ENCODE measurements around the gene EFCAB14. TPM values are rescaled to one million over a fixed set of nuclear protein-coding genes. Genes with fewer than 3 reads are reported as not detected.
A peak's percentile ranks its signal among the peaks of the same experiment; 100 is the strongest.
"Not testable (repeated sequence)": the region's sequence is repeated elsewhere in the genome, so short reads cannot be mapped to it uniquely, and the experiment has no call there.

EFCAB14 gene
- total RNA-seq, 3 donors from 2014 or later = 46.8 to 48.6 (median 48.4) TPM

DNA sequence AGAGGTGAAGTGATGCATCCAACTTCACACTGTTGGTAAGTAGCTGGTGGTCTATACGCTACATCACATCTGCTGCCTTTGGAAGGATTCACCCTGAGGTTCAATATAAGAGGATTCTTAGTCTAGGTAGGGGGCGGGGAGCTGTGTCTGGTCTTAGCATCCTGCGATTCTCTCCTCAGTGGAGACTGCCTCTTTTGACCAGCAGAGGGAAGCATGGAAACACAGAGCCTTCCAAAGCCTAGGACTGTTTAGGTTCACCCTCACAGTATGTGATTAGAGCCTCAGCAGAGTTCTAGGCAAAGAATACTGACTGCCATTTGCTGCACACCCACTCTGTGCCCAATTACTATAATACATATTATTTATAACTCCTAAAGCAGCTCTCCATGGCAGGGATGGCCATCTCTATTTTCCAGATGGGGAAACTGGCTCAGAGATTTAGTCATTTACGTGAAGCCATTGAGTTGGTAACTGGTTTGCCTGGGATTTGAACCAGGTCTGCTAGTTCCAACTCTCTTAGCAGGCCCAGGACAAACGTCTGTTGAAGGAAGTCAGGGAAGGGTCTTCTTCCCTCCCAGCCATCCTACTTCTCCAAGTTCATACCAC is 28.9 kb upstream of the EFCAB14 start:
- H3K4me1 Mint-ChIP-seq (ENCODE audit: low read depth) = no peaks in the 10 kb centered on the region
- H3K4me3 Mint-ChIP-seq = no peak overlapping the region
- DNase-seq (no peak), ATAC-seq (no peak)
- H3K9me3 Mint-ChIP-seq = no peaks in the 10 kb centered on the region
- peaks cover 34% of the 10 kb centered on the region for H3K27me3 Mint-ChIP-seq (ENCODE audit: low read depth)
- no peaks in the 10 kb centered on the region for H3K36me3 Mint-ChIP-seq (ENCODE audit: insufficient read depth)

DNA sequence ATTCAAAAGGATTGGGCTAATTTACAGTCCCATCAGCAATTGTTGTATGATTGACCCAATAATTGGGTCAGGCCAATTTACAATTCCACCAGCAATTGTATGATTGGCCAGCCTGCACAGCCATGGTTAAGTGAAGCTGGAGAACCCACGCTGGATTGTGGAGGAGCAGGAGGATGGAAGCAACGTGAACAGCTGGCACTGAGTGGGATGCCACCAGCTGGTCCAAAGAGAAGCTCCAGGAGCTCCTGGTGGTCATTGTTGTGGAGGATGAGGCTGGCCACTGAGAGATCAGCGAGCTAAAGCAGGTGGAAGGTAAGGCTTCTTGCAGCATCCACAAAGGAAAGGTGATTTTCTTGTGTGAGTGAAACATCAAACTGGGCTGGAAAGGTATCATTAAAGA is 23.2 kb upstream of the EFCAB14 start:
- Mint-ChIP-seq H3K9me3 (no peaks in the 10 kb centered on the region), H3K4me1 (ENCODE audit: low read depth) (no peaks in the 10 kb centered on the region), H3K36me3 (ENCODE audit: insufficient read depth) (no peaks in the 10 kb centered on the region), H3K27me3 (ENCODE audit: low read depth) (peaks cover 32% of the 10 kb centered on the region), H3K4me3 (no peak overlapping the region)
- ATAC-seq = no peak
- no peak for DNase-seq

GRCh38 chr1:46735708-46736324 is 16.9 kb upstream of the EFCAB14 start:
- ATAC-seq = no peak
- Mint-ChIP-seq H3K27me3 (ENCODE audit: low read depth) (peaks cover 17% of the 10 kb centered on the region), H3K9me3 (peaks cover 8% of the 10 kb centered on the region), H3K4me1 (ENCODE audit: low read depth) (no peaks in the 10 kb centered on the region), H3K36me3 (ENCODE audit: insufficient read depth) (no peaks in the 10 kb centered on the region), H3K4me3 (no peak overlapping the region)
- DNase-seq = no peak

- not testable (repeated sequence) for ATAC-seq; H3K4me1 Mint-ChIP-seq (ENCODE audit: low read depth); DNase-seq; H3K9me3 Mint-ChIP-seq; H3K36me3 Mint-ChIP-seq (ENCODE audit: insufficient read depth); H3K4me3 Mint-ChIP-seq
- peaks cover 58% of the 10 kb centered on the region for H3K27me3 Mint-ChIP-seq (ENCODE audit: low read depth)
Measured at GRCh38 chr1:46728327-46728873, 9.5 kb upstream of the EFCAB14 start.

DNA sequence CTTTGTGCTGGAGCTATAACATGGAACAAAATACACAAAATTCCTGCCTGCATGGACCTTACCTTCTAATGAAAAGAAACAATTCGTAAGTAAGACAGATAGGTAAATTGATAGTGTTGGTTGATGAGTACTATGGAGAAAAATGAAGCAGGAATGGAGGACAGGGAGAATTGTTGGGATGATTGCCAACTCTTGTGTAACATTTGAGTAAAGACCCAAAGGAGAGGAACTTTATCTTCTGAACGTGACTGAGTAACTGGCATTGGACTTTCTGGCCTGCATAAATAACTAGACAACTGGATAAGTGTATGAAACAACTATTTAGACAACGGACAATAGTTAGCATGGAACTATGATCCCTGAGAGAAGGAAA is 6.8 kb upstream of the EFCAB14 start:
- Mint-ChIP-seq H3K4me3 (no peak overlapping the region), H3K9me3 (peaks cover 5% of the 10 kb centered on the region), H3K27me3 (ENCODE audit: low read depth) (peaks cover 46% of the 10 kb centered on the region), H3K36me3 (ENCODE audit: insufficient read depth) (no peaks in the 10 kb centered on the region), H3K4me1 (ENCODE audit: low read depth) (peaks cover 2% of the 10 kb centered on the region)
- ATAC-seq (no peak), DNase-seq (no peak)

DNA sequence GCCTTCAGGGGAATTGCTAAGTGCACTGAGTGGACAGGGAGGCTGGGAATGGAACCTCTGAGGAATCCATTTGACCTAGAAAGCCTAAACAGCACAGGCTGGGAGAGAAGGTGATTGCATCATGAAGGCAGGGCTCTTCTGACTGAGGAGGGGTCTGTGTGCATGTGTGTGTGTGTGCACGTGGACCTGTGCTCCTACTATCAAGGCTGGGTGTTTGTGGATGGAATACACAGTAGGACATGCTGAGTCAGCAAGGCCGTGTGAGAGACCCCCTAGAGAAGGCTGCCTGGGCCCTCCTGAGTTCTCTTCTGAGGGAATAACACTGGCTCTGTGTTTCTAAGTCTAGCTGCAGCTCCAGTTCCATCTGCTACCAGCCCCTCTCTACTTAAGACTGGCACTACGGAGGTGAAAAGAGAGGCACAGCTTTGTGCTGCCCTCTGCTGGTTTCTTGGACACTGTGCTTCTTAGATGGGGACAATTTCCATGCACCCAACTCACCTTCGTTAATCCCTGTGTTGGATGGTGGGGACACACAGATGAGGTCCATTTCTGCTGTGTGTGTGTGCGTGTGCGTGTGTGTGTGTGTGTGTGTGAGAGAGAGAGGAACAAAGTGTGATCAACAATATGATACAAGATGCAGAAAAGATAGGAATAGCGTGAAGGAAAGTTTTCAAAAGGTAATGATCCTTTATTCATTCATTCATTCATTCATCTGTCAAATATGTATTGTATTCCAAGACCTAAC is 6.2 kb upstream of the EFCAB14 start:
- peaks cover 5% of the 10 kb centered on the region for H3K4me1 Mint-ChIP-seq (ENCODE audit: low read depth)
- H3K9me3 Mint-ChIP-seq = peaks cover 3% of the 10 kb centered on the region
- ATAC-seq (peak; percentile 94 to 99), DNase-seq (peak; percentile 56)
- no peak overlapping the region for H3K4me3 Mint-ChIP-seq
- H3K36me3 Mint-ChIP-seq (ENCODE audit: insufficient read depth) = no peaks in the 10 kb centered on the region
- H3K27me3 Mint-ChIP-seq (ENCODE audit: low read depth) = peaks cover 42% of the 10 kb centered on the region

DNA sequence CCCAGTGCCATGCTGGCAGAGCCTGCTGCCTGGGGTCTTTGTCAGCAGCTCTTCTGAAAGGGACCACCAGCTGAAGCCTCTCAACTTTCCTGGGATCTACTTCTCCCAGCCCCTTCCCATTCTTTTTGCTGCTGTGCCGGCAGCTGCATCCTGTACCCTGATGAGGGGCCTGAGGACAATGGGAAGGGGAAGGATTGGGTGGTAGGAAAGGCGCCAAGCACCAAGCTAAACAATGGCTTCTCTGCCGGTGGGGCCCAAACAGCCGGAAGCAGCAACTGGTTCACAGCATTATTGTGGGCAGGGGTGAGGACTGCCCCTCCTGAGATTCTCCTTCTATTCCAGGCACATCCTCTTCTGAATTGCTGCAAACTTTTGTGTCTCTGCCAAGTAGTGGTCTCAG is 5.0 kb upstream of the EFCAB14 start:
- Mint-ChIP-seq H3K4me3 (no peak overlapping the region), H3K4me1 (ENCODE audit: low read depth) (peaks cover 13% of the 10 kb centered on the region), H3K9me3 (peaks cover 3% of the 10 kb centered on the region), H3K27me3 (ENCODE audit: low read depth) (peaks cover 30% of the 10 kb centered on the region), H3K36me3 (ENCODE audit: insufficient read depth) (no peaks in the 10 kb centered on the region)
- ATAC-seq = no peak
- DNase-seq = no peak

DNA sequence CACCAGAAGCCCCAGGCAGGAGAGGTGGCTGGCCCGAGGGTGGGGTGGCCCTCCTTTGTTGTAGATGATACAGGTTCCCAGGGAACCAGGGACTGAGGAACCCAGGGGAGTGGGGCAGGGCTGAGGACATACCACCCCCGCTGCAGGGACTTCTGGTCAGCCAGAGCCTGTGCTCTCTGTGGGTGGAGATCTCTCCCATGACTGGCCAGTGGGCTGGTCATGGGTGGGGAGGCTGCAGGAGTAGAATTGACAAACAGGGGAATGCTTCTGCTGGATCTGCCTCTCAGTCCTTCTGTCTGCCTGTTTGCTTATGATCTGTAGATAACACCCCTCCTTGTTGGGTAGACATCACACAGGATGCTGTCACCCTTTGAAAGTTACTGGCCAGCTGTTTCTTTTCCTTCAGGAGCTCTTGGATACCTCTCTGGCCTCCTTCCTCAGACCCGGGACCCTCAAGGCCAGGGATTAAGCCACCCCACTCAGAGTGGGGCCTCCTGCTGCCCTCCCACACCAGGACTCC is 2.8 kb upstream of the EFCAB14 start:
- ATAC-seq (no peak), DNase-seq (no peak)
- Mint-ChIP-seq H3K27me3 (ENCODE audit: low read depth) (peaks cover 15% of the 10 kb centered on the region), H3K36me3 (ENCODE audit: insufficient read depth) (peaks cover 6% of the 10 kb centered on the region), H3K4me3 (no peak overlapping the region), H3K9me3 (peaks cover 3% of the 10 kb centered on the region), H3K4me1 (ENCODE audit: low read depth) (peaks cover 29% of the 10 kb centered on the region)

- ATAC-seq = no peak
- Mint-ChIP-seq H3K36me3 (ENCODE audit: insufficient read depth) (peaks cover 9% of the 10 kb centered on the region), H3K4me3 (no peak overlapping the region), H3K4me1 (ENCODE audit: low read depth) (peaks cover 34% of the 10 kb centered on the region), H3K27me3 (ENCODE audit: low read depth) (peaks cover 11% of the 10 kb centered on the region), H3K9me3 (no peaks in the 10 kb centered on the region)
- no peak for DNase-seq
Measured at GRCh38 chr1:46721204-46721603, 2.3 kb upstream of the EFCAB14 start.

DNA sequence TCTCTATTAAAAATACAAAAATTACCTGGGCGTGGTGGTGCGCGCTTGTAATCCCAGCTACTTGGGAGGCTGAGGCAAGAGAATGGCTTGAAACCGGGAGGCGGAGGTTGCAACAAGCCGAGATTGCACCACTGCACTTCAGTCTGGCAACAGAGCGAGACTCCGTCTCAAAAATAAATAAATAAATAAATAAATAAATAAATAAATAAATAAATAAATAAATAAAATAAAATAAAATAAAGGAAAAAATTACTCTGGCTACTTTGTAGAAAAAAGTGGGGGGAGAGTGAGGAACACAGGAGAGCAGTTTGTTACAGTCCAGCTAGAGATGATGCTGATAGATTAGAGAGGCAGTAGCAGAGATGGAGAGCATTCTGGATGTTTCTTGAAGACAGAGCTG is 1.4 kb upstream of the EFCAB14 start:
- ATAC-seq, DNase-seq, H3K9me3 Mint-ChIP-seq: not testable (repeated sequence)

DNA sequence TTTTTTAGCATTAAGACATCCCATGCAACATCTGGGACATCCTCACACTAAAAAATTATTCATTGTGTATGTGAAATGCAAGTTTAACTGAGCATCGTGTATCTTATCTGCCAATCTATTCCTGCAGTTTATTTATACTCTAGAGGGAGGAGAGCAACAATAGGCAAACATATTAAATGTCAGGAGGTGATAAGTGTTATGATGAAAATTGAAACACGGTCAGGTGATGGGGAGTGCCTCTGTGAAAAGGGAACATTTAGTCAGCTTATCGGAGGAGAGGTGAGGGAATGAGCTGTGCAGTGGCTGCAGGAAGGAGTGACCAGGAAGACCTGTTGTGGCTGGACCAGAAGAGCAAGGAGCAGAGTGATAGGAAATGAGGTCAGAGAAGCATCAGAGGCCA is 775 bp upstream of the EFCAB14 start:
- no peak for ATAC-seq
- Mint-ChIP-seq H3K9me3 (no peaks in the 10 kb centered on the region), H3K36me3 (ENCODE audit: insufficient read depth) (peaks cover 15% of the 10 kb centered on the region), H3K27me3 (ENCODE audit: low read depth) (no peaks in the 10 kb centered on the region), H3K4me3 (peak overlapping the region; percentile 97), H3K4me1 (ENCODE audit: low read depth) (peaks cover 42% of the 10 kb centered on the region)
- no peak for DNase-seq

More for the DNA sequence above, 1.4 kb upstream of the EFCAB14 start:
- not testable (repeated sequence) for H3K4me3 Mint-ChIP-seq; H3K27me3 Mint-ChIP-seq (ENCODE audit: low read depth)
- peaks cover 12% of the 10 kb centered on the region for H3K36me3 Mint-ChIP-seq (ENCODE audit: insufficient read depth)
- peaks cover 39% of the 10 kb centered on the region for H3K4me1 Mint-ChIP-seq (ENCODE audit: low read depth)

DNA sequence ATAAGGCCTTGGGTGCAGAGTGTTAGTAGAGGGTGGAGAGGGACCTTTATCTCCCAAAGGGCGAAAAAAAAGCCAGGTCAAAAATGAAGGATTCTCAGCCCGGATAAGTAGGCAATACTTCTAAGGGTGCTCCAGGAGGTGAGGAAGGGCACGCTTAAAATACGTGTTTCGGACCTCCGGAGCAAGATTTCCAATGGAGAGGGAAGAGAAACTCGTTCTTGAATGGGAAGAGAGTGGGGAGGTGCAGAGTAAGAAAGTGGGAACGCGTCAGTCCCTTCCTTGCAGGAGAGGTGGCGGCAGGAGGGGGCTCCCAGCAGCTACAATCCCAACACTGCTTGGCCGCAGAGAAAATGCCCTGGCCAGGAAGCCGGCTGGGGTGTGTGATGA is 581 bp downstream of the EFCAB14 start:
- ATAC-seq = no peak
- Mint-ChIP-seq H3K4me1 (ENCODE audit: low read depth) (peaks cover 44% of the 10 kb centered on the region), H3K9me3 (no peaks in the 10 kb centered on the region), H3K4me3 (peak overlapping the region; percentile 97), H3K36me3 (ENCODE audit: insufficient read depth) (peaks cover 15% of the 10 kb centered on the region), H3K27me3 (ENCODE audit: low read depth) (no peaks in the 10 kb centered on the region)
- DNase-seq = no peak

DNA sequence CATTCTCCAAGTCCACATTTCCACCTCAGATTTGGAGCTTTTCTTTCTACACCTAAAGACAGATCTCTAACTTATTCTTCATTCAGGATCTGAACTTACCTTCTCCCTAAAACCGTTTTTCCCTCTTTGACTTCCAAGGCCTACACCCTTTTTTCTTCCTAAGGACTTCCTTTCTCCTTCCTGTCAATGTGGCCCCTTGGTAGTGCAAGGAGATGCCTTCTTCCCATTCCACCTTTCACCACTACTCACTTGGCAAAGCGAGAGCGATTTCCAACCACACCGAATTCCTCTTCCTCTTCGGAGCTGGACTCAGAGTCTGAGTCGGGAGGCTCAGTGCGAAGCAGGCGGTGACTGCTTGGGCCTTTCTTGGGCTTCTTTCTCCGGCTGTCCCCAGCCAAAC is 1.3 kb downstream of the EFCAB14 start:
- no peaks in the 10 kb centered on the region for H3K27me3 Mint-ChIP-seq (ENCODE audit: low read depth)
- H3K4me3 Mint-ChIP-seq = peak overlapping the region; percentile 97
- H3K4me1 Mint-ChIP-seq (ENCODE audit: low read depth) = peaks cover 44% of the 10 kb centered on the region
- H3K36me3 Mint-ChIP-seq (ENCODE audit: insufficient read depth) = peaks cover 15% of the 10 kb centered on the region
- no peaks in the 10 kb centered on the region for H3K9me3 Mint-ChIP-seq
- no peak for DNase-seq
- ATAC-seq = no peak

- peaks cover 27% of the 10 kb centered on the region for H3K36me3 Mint-ChIP-seq (ENCODE audit: insufficient read depth)
- no peaks in the 10 kb centered on the region for H3K9me3 Mint-ChIP-seq
- DNase-seq (no peak), ATAC-seq (no peak)
- H3K4me3 Mint-ChIP-seq = no peak overlapping the region
- H3K4me1 Mint-ChIP-seq (ENCODE audit: low read depth) = peaks cover 52% of the 10 kb centered on the region
- no peaks in the 10 kb centered on the region for H3K27me3 Mint-ChIP-seq (ENCODE audit: low read depth)
Measured at GRCh38 chr1:46714976-46715375, 3.9 kb downstream of the EFCAB14 start.
